NCI-H2227 (cell line): ENCODE data around the gene TMEM132D.

Experiments
- DNase-seq: peaks from one replicate; lab custom pipeline; 2025; ENCODE audit not compliant: unreplicated experiment; lab: John Stamatoyannopoulos, UW

TMEM132D gene

GRCh38 chr12:129279771-129280170 is 624.1 kb downstream of the TMEM132D start:
- DNase-seq: no peak

- DNase-seq: no peak
These were observed 627.3 kb downstream of the TMEM132D start for GRCh38 chr12:129276361-129277060.

- DNase-seq: no peak
These were observed 633.9 kb downstream of the TMEM132D start for GRCh38 chr12:129269756-129270495.

- no peak for DNase-seq
These were observed 645.0 kb downstream of the TMEM132D start for GRCh38 chr12:129258781-129259318.

GRCh38 chr12:129257524-129257923 is 646.3 kb downstream of the TMEM132D start:
- DNase-seq: no peak

- no peak for DNase-seq
These were observed 657.2 kb downstream of the TMEM132D start for GRCh38 chr12:129246630-129247029.

GRCh38 chr12:129245769-129246168 is 658.1 kb downstream of the TMEM132D start:
- DNase-seq: no peak

DNA sequence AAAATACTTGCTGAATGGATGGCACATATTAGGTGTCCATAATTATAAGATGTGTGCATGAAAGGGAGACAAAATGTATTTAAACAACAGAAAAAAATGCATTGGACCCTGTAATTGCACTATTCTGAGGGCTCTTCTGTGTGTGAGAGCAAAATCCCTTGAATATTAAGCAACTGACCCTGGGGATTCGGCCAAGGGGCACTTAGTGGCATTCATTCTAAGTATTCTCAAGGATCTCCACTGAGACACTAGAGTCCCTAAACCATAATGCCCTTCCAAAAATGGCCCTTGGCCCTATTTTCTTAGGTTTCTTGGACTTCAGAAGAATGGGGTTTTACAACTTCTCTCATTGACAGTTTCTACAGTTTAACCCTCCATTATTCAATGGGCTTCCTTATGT is 662.0 kb downstream of the TMEM132D start:
- no peak for DNase-seq

DNA sequence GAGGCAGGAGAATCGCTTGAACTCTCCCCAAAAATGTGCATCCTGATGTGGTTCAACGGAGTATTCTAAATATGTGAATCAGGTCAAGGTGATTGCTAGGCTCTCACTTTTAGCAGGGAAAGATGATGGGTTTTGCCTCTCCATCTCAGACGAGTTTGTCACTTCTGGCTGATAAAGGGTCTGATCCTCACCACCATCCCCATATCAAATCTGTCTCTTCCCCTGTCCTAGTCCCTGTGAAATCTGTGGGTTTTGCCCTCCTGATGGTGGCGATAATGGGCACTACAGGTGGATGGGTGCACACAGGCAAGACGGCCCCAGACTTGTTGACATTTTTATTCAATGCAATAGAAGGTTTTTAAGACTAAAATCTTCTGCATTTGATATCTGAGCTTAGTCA is 665.9 kb downstream of the TMEM132D start:
- DNase-seq: no peak

DNA sequence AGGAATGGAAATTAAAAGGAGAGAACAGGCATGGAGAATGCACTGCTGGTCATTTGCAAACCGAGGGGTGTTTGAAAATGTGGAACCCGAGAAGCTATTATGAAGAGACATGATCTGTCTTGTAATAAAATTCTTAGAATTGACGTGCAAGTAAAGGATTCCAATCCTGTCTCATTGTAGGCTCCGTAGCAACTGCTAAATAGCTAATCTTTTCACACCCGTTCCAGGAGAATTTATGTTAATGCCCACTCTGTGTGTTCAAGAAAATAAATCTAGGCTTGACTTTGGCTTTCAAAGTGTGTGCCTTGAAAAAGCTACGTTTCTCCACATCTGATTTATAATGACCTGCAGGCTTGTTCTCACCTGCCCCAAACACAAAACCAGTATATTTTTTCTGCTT is 669.6 kb downstream of the TMEM132D start:
- DNase-seq: no peak

GRCh38 chr12:129231491-129231890 is 672.3 kb downstream of the TMEM132D start:
- no peak for DNase-seq

DNA sequence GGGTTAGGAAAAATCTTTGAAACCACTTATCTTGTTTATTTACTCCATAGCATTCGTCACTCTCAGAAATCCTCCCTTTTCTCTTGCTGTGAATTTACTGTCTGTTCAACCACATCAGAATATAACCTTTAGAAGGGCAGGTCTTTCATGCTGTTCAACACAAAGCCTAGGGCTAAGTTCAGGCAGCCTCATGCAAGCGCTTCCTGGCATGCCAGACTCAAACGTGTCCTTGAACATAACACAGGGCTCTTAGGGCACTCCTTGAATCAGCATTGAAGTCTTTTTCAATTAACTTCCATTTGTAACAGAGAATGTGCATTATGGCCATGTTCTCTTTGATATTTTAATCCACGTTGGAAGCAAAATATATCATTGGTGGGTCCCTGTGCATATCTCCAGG is 672.8 kb downstream of the TMEM132D start:
- DNase-seq: no peak

DNA sequence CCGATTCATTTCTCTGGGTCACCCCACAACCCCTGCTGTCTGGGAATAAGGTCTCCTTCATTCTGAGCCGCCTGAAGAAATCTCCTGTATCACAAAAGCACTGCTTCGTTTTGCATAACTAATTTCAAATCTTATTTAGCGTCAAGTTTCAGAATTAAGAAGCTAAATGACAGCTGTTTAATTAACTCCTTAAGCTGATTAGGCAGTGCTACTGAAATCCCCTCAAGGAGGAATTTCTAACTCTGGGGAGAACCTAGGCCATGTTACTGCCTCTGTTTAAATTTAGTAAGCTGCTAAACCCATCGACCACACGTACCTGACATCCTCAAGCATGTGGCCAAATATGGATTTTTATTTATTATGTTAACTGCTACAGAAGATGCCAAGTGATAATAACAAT is 677.0 kb downstream of the TMEM132D start:
- no peak for DNase-seq

- DNase-seq: no peak
These were observed 677.8 kb downstream of the TMEM132D start for GRCh38 chr12:129226005-129226404.

DNA sequence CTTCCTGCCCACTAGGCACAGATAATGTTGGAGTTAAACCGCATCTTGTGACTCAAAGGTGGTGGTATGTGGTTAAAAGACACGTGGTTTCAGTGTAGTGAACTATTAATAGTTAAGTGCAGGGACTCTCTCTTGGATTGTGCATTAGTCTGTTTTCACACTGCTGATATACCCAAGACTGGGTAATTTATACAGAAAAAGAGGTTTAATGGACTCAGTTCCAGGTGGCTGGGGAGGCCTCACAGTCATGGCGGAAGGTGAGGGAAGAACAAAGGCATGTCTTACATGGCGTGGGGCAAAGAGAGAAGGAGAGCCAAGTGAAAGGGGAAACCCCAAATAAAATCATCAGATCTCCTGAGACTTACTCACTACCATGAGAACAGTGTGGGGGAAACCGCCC is 688.3 kb downstream of the TMEM132D start:
- no peak for DNase-seq

GRCh38 chr12:129213551-129213950 is 690.3 kb downstream of the TMEM132D start:
- DNase-seq: no peak

GRCh38 chr12:129211862-129212630 is 691.8 kb downstream of the TMEM132D start:
- no peak for DNase-seq

- DNase-seq: no peak
These were observed 695.3 kb downstream of the TMEM132D start for GRCh38 chr12:129208566-129208965.

GRCh38 chr12:129207084-129207483 is 696.7 kb downstream of the TMEM132D start:
- no peak for DNase-seq

- DNase-seq: no peak
These were observed 700.4 kb downstream of the TMEM132D start for GRCh38 chr12:129203456-129203855.

GRCh38 chr12:129202109-129202814 is 701.6 kb downstream of the TMEM132D start:
- no peak for DNase-seq
